WTC11 (cell line): ENCODE measurements around the gene ADORA2B. TPM values are rescaled to one million over a fixed set of nuclear protein-coding genes. Genes with fewer than 3 reads are reported as not detected.

Experiments used
- ATAC-seq: fragments of 200-7000 bp; cut with Tn5 transposase; 2 replicates; pipeline ENCODE4 v1.10.0; 2021; ENCODE audit warnings: mild to moderate bottlenecking, moderate library complexity
- CTCF ChIA-PET: fragments of 300-600 bp; sonication (Branson Sonifier 250); formaldehyde crosslinking; loops from one replicate; lab custom pipeline; 2021; ENCODE audit warnings: antibody characterized with exemption; lab: Charles Lee
- POLR2A ChIA-PET: fragments of 350-600 bp; sonication (Branson Sonifier 250); formaldehyde crosslinking; loops from one replicate; lab custom pipeline; 2021; ENCODE audit warnings: antibody characterized with exemption; lab: Charles Lee
- DNase-seq: peaks from one replicate; pipeline ENCODE4 v3.0.0; 2021; ENCODE audit warnings: low spot score
- H3K27ac Mint-ChIP-seq: 2 replicates; pipeline ENCODE4 v1.8.0; 2021; ENCODE audit warnings: mixed read lengths
- H3K27me3 Mint-ChIP-seq: 2 replicates; pipeline ENCODE4 v1.8.0; 2021; ENCODE audit warnings: low read depth, mild to moderate bottlenecking, moderate library complexity, mixed read lengths
- H3K36me3 Mint-ChIP-seq: 2 replicates; pipeline ENCODE4 v1.8.0; 2021; ENCODE audit warnings: mixed read lengths
- H3K4me1 Mint-ChIP-seq: 2 replicates; pipeline ENCODE4 v1.8.0; 2022; ENCODE audit warnings: mixed read lengths
- H3K4me3 Mint-ChIP-seq: 2 replicates; pipeline ENCODE4 v1.8.0; 2021; ENCODE audit warnings: mild to moderate bottlenecking, moderate library complexity, mixed read lengths
- H3K9me3 Mint-ChIP-seq: 2 replicates; pipeline ENCODE4 v1.8.0; 2021; ENCODE audit warnings: mixed read lengths
- ATF1 ChIP-seq: sonication (generic); formaldehyde crosslinking; IDR thresholded peaks from 2 replicates; pipeline ENCODE4 v1.8.1; 2023; ENCODE audit warnings: mild to moderate bottlenecking, moderate library complexity, missing genetic modification reagents
- CREM ChIP-seq: sonication (generic); formaldehyde crosslinking; IDR thresholded peaks from 2 replicates; pipeline ENCODE4 v1.8.1; 2022; ENCODE audit warnings: mild to moderate bottlenecking, missing genetic modification reagents, moderate library complexity
- FOXJ3 ChIP-seq: sonication (generic); formaldehyde crosslinking; IDR thresholded peaks from 2 replicates; pipeline ENCODE4 v1.9.0; 2021; ENCODE audit warnings: missing genetic modification reagents, mild to moderate bottlenecking, borderline replicate concordance
- FOXK1 ChIP-seq: sonication (generic); formaldehyde crosslinking; IDR thresholded peaks from 2 replicates; pipeline ENCODE4 v1.8.0; 2022; ENCODE audit warnings: mild to moderate bottlenecking, moderate library complexity, missing genetic modification reagents
- FOXP1 ChIP-seq: sonication (generic); formaldehyde crosslinking; IDR thresholded peaks from 2 replicates; pipeline ENCODE4 v1.8.0; 2022; ENCODE audit warnings: missing genetic modification reagents, mild to moderate bottlenecking, moderate library complexity, borderline replicate concordance
- HMGA2 ChIP-seq: fragments of 250-450 bp; sonication (Bioruptor Pico); IDR thresholded peaks from 2 replicates; pipeline ENCODE4 v1.4.0; 2021; ENCODE audit warnings: mild to moderate bottlenecking, moderate library complexity
- IRF2 ChIP-seq: sonication (generic); formaldehyde crosslinking; IDR thresholded peaks from 2 replicates; pipeline ENCODE4 v1.8.0; 2022; ENCODE audit warnings: low read depth, missing genetic modification reagents, borderline replicate concordance
- MXD4 ChIP-seq: fragments of 250-450 bp; sonication (Bioruptor Pico); IDR thresholded peaks from 2 replicates; pipeline ENCODE4 v1.8.0; 2021; ENCODE audit warnings: mild to moderate bottlenecking, moderate library complexity, borderline replicate concordance
- NFATC4 ChIP-seq: fragments of 250-450 bp; sonication (Bioruptor Pico); IDR thresholded peaks from 2 replicates; pipeline ENCODE4 v1.9.0; 2021; ENCODE audit warnings: mild to moderate bottlenecking
- NR1H2 ChIP-seq: sonication (generic); formaldehyde crosslinking; IDR thresholded peaks from 2 replicates; pipeline ENCODE4 v1.9.0; 2021; ENCODE audit warnings: mild to moderate bottlenecking, moderate library complexity, missing genetic modification reagents
- NR2C2 ChIP-seq: sonication (generic); formaldehyde crosslinking; IDR thresholded peaks from 2 replicates; pipeline ENCODE4 v1.8.0; 2022; ENCODE audit warnings: mild to moderate bottlenecking, missing genetic modification reagents
- RORB ChIP-seq: fragments of 250-450 bp; sonication (Bioruptor Pico); IDR thresholded peaks from 2 replicates; pipeline ENCODE4 v1.9.0; 2021; ENCODE audit warnings: mild to moderate bottlenecking
- ZNF138 ChIP-seq: sonication (generic); formaldehyde crosslinking; conservative IDR thresholded peaks from 2 replicates; pipeline ENCODE4 v1.8.1; 2022; ENCODE audit warnings: mild to moderate bottlenecking, moderate library complexity, missing genetic modification reagents
- total RNA-seq: library from RNA; stranded (reverse); gene quantifications from 3 replicates; pipeline ENCODE4 v1.2.3, GENCODE V29; 2021
- TF ChIP-seq, protein P1 (sequence below): fragments of 250-450 bp; sonication (Bioruptor Pico); IDR thresholded peaks from 2 replicates; pipeline ENCODE4 v1.9.0; 2021; ENCODE audit warnings: mild to moderate bottlenecking
- TF ChIP-seq, protein P2 (sequence below): fragments of 250-450 bp; sonication (Bioruptor Pico); IDR thresholded peaks from 2 replicates; pipeline ENCODE4 v1.9.0; 2021; ENCODE audit warnings: moderate library complexity, mild to moderate bottlenecking, inconsistent platforms, borderline replicate concordance
- TF ChIP-seq, protein P3 (sequence below): sonication (generic); formaldehyde crosslinking; IDR thresholded peaks from 2 replicates; pipeline ENCODE4 v1.8.1; 2022; ENCODE audit warnings: mild to moderate bottlenecking, missing genetic modification reagents, moderate library complexity, borderline replicate concordance
- TF ChIP-seq, protein P4 (sequence below): sonication (generic); formaldehyde crosslinking; IDR thresholded peaks from 2 replicates; pipeline ENCODE4 v1.8.1; 2023; ENCODE audit warnings: mild to moderate bottlenecking, moderate library complexity, missing genetic modification reagents
- TF ChIP-seq, protein P5 (sequence below): sonication (generic); formaldehyde crosslinking; IDR thresholded peaks from 2 replicates; pipeline ENCODE4 v1.8.0; 2022; ENCODE audit warnings: mild to moderate bottlenecking, missing genetic modification reagents
- TF ChIP-seq, protein P6 (sequence below): sonication (generic); formaldehyde crosslinking; IDR thresholded peaks from 2 replicates; pipeline ENCODE4 v1.8.0; 2022; ENCODE audit warnings: mild to moderate bottlenecking, missing genetic modification reagents
- TF ChIP-seq, protein P7 (sequence below): sonication (generic); formaldehyde crosslinking; IDR thresholded peaks from 2 replicates; pipeline ENCODE4 v1.8.0; 2023; ENCODE audit warnings: missing genetic modification reagents
- TF ChIP-seq, protein P8 (sequence below): sonication (generic); formaldehyde crosslinking; IDR thresholded peaks from 2 replicates; pipeline ENCODE4 v1.8.1; 2022; ENCODE audit warnings: missing genetic modification reagents, borderline replicate concordance

ADORA2B gene
- total RNA-seq, 1 experiment from 2014 or later: 4.2 TPM

DNA sequence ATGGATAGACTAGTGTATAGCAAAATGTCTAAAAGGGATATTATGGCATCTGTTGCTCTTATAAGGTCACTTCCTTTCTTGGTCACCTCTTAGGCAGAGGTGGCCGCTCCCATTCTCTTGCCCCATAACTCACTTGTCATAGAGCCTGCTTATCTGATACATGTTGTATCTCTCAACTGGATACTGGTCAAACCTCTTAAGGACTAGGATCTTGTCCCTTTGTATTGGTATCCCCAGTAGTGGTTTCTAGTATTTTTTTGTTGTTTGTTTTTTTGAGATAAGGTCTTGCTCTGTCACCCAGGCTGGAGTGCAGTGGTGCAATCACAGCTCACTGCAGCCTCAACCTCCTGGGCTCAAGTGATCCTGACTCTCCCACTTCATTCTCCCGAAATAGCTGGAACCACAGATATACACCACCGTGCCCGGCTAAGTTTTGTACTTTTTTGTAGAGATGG, 27.6 kb downstream of the ADORA2B start (continued):
- TF ChIP-seq, protein P1, sequence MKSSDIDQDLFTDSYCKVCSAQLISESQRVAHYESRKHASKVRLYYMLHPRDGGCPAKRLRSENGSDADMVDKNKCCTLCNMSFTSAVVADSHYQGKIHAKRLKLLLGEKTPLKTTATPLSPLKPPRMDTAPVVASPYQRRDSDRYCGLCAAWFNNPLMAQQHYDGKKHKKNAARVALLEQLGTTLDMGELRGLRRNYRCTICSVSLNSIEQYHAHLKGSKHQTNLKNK: no peak
- TF ChIP-seq FOXP1 (CRISPR knock-in tag) (no peak), NFATC4 (CRISPR knock-in tag) (no peak), ATF1 (CRISPR knock-in tag) (no peak)
- TF ChIP-seq, protein P2, sequence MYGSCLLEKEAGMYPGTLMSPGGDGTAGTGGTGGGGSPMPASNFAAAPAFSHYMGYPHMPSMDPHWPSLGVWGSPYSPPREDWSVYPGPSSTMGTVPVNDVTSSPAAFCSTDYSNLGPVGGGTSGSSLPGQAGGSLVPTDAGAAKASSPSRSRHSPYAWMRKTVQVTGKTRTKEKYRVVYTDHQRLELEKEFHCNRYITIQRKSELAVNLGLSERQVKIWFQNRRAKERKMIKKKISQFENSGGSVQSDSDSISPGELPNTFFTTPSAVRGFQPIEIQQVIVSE (CRISPR knock-in tag): no peak
- TF ChIP-seq, protein P3, sequence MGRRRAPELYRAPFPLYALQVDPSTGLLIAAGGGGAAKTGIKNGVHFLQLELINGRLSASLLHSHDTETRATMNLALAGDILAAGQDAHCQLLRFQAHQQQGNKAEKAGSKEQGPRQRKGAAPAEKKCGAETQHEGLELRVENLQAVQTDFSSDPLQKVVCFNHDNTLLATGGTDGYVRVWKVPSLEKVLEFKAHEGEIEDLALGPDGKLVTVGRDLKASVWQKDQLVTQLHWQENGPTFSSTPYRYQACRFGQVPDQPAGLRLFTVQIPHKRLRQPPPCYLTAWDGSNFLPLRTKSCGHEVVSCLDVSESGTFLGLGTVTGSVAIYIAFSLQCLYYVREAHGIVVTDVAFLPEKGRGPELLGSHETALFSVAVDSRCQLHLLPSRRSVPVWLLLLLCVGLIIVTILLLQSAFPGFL: no peak

DNA sequence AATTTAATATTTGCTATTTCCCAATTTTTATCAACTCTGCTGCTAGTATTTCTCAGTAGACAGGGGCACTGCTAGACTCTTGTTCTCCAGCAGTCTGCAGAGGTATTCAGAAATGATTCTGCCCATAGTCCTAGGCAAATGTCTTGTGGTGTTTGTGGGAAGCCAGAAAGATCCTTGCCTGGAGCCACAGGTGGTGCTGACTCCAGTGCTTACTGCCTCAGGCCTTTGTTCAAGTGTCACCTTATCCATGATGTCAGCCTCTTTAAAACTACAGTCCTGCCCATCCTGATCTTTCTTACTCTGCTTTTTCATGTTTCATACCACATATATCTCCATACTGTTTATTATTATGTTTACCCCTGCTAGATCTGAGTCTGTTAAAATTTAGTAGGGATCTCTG, 28.1 kb downstream of the ADORA2B start:
- POLR2A ChIA-PET: no interaction called here
- peaks cover 27% of the 10 kb centered on the region for H3K36me3 Mint-ChIP-seq
- no peak for TF ChIP-seq NR1H2 (CRISPR knock-in tag)
- no peak for TF ChIP-seq FOXJ3 (CRISPR knock-in tag)
- TF ChIP-seq, protein P1: no peak
- no peak for TF ChIP-seq FOXK1 (CRISPR knock-in tag)
- no peak for TF ChIP-seq RORB (CRISPR knock-in tag)
- TF ChIP-seq, protein P4, sequence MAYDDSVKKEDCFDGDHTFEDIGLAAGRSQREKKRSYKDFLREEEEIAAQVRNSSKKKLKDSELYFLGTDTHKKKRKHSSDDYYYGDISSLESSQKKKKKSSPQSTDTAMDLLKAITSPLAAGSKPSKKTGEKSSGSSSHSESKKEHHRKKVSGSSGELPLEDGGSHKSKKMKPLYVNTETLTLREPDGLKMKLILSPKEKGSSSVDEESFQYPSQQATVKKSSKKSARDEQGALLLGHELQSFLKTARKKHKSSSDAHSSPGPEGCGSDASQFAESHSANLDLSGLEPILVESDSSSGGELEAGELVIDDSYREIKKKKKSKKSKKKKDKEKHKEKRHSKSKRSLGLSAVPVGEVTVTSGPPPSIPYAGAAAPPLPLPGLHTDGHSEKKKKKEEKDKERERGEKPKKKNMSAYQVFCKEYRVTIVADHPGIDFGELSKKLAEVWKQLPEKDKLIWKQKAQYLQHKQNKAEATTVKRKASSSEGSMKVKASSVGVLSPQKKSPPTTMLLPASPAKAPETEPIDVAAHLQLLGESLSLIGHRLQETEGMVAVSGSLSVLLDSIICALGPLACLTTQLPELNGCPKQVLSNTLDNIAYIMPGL: no peak
- no peak for TF ChIP-seq NR2C2 (CRISPR knock-in tag)
- TF ChIP-seq, protein P5, sequence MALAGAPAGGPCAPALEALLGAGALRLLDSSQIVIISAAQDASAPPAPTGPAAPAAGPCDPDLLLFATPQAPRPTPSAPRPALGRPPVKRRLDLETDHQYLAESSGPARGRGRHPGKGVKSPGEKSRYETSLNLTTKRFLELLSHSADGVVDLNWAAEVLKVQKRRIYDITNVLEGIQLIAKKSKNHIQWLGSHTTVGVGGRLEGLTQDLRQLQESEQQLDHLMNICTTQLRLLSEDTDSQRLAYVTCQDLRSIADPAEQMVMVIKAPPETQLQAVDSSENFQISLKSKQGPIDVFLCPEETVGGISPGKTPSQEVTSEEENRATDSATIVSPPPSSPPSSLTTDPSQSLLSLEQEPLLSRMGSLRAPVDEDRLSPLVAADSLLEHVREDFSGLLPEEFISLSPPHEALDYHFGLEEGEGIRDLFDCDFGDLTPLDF (CRISPR knock-in tag): no peak
- no peak for TF ChIP-seq MXD4
- TF ChIP-seq IRF2 (CRISPR knock-in tag): no peak
- no peak for TF ChIP-seq CREM (CRISPR knock-in tag)
- no peak for TF ChIP-seq NFATC4 (CRISPR knock-in tag)
- TF ChIP-seq, protein P3: no peak
- TF ChIP-seq ZNF138 (CRISPR knock-in tag): no peak
- TF ChIP-seq HMGA2 (CRISPR knock-in tag): no peak
- TF ChIP-seq, protein P6, sequence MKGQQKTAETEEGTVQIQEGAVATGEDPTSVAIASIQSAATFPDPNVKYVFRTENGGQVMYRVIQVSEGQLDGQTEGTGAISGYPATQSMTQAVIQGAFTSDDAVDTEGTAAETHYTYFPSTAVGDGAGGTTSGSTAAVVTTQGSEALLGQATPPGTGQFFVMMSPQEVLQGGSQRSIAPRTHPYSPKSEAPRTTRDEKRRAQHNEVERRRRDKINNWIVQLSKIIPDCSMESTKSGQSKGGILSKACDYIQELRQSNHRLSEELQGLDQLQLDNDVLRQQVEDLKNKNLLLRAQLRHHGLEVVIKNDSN (CRISPR knock-in tag): no peak
- TF ChIP-seq, protein P7, sequence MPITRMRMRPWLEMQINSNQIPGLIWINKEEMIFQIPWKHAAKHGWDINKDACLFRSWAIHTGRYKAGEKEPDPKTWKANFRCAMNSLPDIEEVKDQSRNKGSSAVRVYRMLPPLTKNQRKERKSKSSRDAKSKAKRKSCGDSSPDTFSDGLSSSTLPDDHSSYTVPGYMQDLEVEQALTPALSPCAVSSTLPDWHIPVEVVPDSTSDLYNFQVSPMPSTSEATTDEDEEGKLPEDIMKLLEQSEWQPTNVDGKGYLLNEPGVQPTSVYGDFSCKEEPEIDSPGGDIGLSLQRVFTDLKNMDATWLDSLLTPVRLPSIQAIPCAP (CRISPR knock-in tag): no peak
- TF ChIP-seq, protein P8, sequence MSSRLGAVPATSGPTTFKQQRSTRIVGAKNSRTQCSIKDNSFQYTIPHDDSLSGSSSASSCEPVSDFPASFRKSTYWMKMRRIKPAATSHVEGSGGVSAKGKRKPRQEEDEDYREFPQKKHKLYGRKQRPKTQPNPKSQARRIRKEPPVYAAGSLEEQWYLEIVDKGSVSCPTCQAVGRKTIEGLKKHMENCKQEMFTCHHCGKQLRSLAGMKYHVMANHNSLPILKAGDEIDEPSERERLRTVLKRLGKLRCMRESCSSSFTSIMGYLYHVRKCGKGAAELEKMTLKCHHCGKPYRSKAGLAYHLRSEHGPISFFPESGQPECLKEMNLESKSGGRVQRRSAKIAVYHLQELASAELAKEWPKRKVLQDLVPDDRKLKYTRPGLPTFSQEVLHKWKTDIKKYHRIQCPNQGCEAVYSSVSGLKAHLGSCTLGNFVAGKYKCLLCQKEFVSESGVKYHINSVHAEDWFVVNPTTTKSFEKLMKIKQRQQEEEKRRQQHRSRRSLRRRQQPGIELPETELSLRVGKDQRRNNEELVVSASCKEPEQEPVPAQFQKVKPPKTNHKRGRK (CRISPR knock-in tag): no peak
- no peak overlapping the region for H3K27ac Mint-ChIP-seq
- 0 out of 2 replicates have a peak, but pooled peaks cover 3% of the 10 kb centered on the region for H3K9me3 Mint-ChIP-seq
- CTCF ChIA-PET: no interaction called here
- no peak for ATAC-seq
- no peaks in the 10 kb centered on the region for H3K27me3 Mint-ChIP-seq
- peaks cover 35% of the 10 kb centered on the region for H3K4me1 Mint-ChIP-seq
- H3K4me3 Mint-ChIP-seq: no peak overlapping the region
- no peak for DNase-seq
